ENCODE measurements around the gene SLC66A2. TPM values are rescaled to one million over a fixed set of nuclear protein-coding genes. Genes with fewer than 3 reads are reported as not detected.

Gene SLC66A2
- total RNA-seq, 2 experiments from 2014 or later: 44.5 to 44.8 TPM

DNA sequence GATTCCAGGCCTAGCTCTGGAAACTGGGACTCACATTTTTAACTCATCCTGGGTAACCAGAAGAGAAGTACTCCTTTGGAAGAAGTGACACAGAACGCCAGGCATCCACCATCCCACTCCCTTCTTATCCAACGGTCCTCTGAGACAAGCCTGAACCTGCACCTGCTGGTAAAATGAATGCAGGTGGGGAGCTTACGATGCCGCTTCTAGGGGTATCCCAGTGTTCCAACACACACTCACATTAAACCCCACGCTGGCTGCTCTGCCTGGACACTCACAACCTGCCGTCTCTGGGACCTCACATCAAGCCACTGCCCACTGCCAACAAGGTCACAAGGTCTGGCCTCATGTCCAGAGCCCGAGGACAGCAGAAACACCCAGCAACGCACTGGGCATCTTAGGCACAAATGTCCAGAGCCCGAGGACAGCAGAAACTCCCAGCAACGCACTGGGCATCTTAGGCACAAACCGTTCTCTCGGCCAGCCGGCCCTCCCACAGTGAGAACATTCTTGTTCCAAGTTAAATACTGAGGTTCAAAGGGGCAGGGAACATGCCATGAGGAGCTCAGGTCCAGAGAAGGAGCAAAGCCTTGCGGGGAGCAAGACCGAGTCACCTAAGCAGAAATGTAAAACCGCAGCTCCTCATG, 9.9 kb downstream of the SLC66A2 start:
- H3K4me1 Mint-ChIP-seq (ENCODE audit: low read depth): peaks cover 31% of the 10 kb centered on the region
- H3K27ac Mint-ChIP-seq: no peak overlapping the region

GRCh38 chr18:79940814-79941472, 10.5 kb downstream of the SLC66A2 start:
- Histone ChIP-seq H3K4me1 (ENCODE audit: insufficient read depth, low read length) (peaks cover 21% of the 10 kb centered on the region), H3K27ac (ENCODE audit: low read depth in 1 of 2, low read length in 2 of 2) (no peak overlapping the region), H3K9me3 (ENCODE audit: control insufficient read depth in 1 of 2, insufficient read depth in 1 of 2, low read length in 2 of 2) (peaks cover 0 to 29% of the 10 kb centered on the region in 2 experiments), H3K36me3 (ENCODE audit: insufficient read depth, low read length) (peaks cover 37% of the 10 kb centered on the region), H3K27me3 (ENCODE audit: control insufficient read depth in 1 of 2, insufficient read depth in 2 of 2, low read length in 2 of 2) (no peaks in the 10 kb centered on the region), H3K4me3 (ENCODE audit: low read length) (no peak overlapping the region)
- no peak overlapping the region for H3K27ac Mint-ChIP-seq
- peaks cover 70% of the 10 kb centered on the region for H3K36me3 Mint-ChIP-seq (ENCODE audit: low read depth)
- H3K9me3 Mint-ChIP-seq: no peaks in the 10 kb centered on the region
- ATAC-seq (ENCODE audit: poor library complexity) (no peak), DNase-seq (no peak)
- no peak for TF ChIP-seq CTCF (IDR thresholded peaks at IDR 0.05)
- ChIA-PET CTCF (no interaction called here), POLR2A (no interaction called here)
- H3K4me3 Mint-ChIP-seq: no peak overlapping the region
- H3K4me1 Mint-ChIP-seq (ENCODE audit: low read depth): peaks cover 25% of the 10 kb centered on the region
- no peaks in the 10 kb centered on the region for H3K27me3 Mint-ChIP-seq
- intact Hi-C loops (cut with DNase I, micrococcal nuclease): no loop called here

More for the DNA sequence above, 9.9 kb downstream of the SLC66A2 start:
- Histone ChIP-seq H3K36me3 (ENCODE audit: insufficient read depth, low read length) (peaks cover 36% of the 10 kb centered on the region), H3K4me1 (ENCODE audit: insufficient read depth, low read length) (peaks cover 24% of the 10 kb centered on the region), H3K9me3 (ENCODE audit: control insufficient read depth in 1 of 2, insufficient read depth in 1 of 2, low read length in 2 of 2) (peaks cover 0 to 25% of the 10 kb centered on the region in 2 experiments), H3K27me3 (ENCODE audit: control insufficient read depth in 1 of 2, insufficient read depth in 2 of 2, low read length in 2 of 2) (no peaks in the 10 kb centered on the region), H3K27ac (ENCODE audit: low read depth in 1 of 2, low read length in 2 of 2) (no peak overlapping the region), H3K4me3 (ENCODE audit: low read length) (no peak overlapping the region)
- no peak for TF ChIP-seq CTCF (IDR thresholded peaks at IDR 0.05)
- Mint-ChIP-seq H3K4me3 (no peak overlapping the region), H3K27me3 (no peaks in the 10 kb centered on the region), H3K9me3 (no peaks in the 10 kb centered on the region), H3K36me3 (ENCODE audit: low read depth) (peaks cover 69% of the 10 kb centered on the region)
- ChIA-PET POLR2A (no interaction called here), CTCF (no interaction called here)
- intact Hi-C loops (cut with DNase I, micrococcal nuclease): no loop called here
- no peak for DNase-seq
- no peak for ATAC-seq (ENCODE audit: poor library complexity)

DNA sequence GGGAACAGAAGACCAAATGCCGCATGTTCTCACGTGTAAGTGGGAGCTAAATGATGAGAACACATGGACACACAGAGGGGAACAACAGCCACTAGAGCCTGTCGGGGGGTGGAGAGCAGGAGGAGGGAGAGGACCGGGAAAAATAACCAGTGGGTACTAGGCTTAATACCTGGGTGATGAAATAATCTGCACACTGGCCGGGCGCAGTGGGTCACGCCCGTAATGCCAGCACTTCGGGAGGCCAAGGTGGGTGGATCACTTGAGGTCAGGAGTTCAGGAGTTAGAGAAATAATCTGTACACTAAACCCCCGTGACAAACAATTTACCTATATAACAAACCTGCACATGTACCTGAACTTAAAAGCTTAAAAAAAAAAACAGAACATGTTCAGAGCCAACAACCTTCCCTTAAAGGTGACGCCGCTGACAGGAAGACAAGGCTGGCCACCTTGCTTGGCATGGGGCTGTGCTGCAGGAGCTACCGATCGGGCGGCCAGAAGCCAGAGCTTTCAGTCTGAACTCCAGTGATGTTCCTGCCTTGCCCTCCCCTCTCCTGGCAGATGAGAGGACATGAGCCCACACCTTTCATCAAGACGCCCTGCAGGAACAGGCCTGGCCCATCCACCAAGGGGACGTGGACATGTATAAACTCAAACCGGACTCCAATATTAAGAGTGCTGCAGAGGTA, 11.2 kb downstream of the SLC66A2 start:
- H3K27me3 ChIP-seq (ENCODE audit: control insufficient read depth in 1 of 2, insufficient read depth in 2 of 2, low read length in 2 of 2): no peaks in the 10 kb centered on the region
- H3K4me1 Mint-ChIP-seq (ENCODE audit: low read depth): peaks cover 23% of the 10 kb centered on the region
- peaks cover 43% of the 10 kb centered on the region for H3K36me3 ChIP-seq (ENCODE audit: insufficient read depth, low read length)
- no peak for ATAC-seq (ENCODE audit: poor library complexity)
- H3K9me3 ChIP-seq (ENCODE audit: control insufficient read depth in 1 of 2, insufficient read depth in 1 of 2, low read length in 2 of 2): peaks cover 0 to 36% of the 10 kb centered on the region in 2 experiments
- H3K4me1 ChIP-seq (ENCODE audit: insufficient read depth, low read length): peaks cover 17% of the 10 kb centered on the region
- H3K36me3 Mint-ChIP-seq (ENCODE audit: low read depth): peaks cover 75% of the 10 kb centered on the region
- TF ChIP-seq CTCF (IDR thresholded peaks at IDR 0.05): no peak
- DNase-seq: no peak
- H3K9me3 Mint-ChIP-seq: no peaks in the 10 kb centered on the region
- H3K27ac Mint-ChIP-seq: no peak overlapping the region
- no peaks in the 10 kb centered on the region for H3K27me3 Mint-ChIP-seq
- intact Hi-C loops (cut with DNase I, micrococcal nuclease): no loop called here
- no peak overlapping the region for H3K4me3 ChIP-seq (ENCODE audit: low read length)
- ChIA-PET POLR2A (no interaction called here), CTCF (no interaction called here)
- no peak overlapping the region for H3K27ac ChIP-seq (ENCODE audit: low read depth in 1 of 2, low read length in 2 of 2)
- no peak overlapping the region for H3K4me3 Mint-ChIP-seq

Data from CD4-positive, alpha-beta T cell (primary cell).